ENCODE data around the gene ERP27.

Gene ERP27

DNA sequence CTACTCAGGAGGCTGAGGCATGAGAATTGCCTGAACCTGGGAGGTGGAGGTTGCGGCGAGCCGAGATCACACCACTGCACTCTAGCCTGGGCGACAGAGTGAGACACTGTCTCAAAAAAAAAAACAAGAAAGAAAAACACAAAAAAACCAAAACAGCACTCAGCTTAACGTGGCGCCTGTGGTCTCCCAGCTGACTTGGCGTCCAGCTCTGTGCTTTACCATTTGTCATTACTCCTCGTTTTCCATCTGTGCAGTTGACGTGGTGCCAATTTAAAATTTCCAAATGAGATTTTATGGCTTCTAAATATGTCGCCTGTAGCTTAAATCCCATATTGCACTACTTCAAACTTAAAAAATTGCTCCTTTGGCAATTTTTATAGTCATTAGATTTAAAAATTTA is 54.7 kb downstream of the ERP27 start:
- Histone ChIP-seq H3K9ac (ENCODE audit: low read length) (no peak overlapping the region), H3K27me3 (ENCODE audit: insufficient read depth, low read length) (no peaks in the 10 kb centered on the region), H3K36me3 (ENCODE audit: insufficient read depth, low read length) (no peaks in the 10 kb centered on the region), H3K79me2 (ENCODE audit: insufficient read depth, low read length) (no peaks in the 10 kb centered on the region), H3K4me3 (ENCODE audit: low read depth, low read length, poor library complexity, severe bottlenecking) (no peak overlapping the region), H3K9me2 (ENCODE audit: low read depth, low read length) (no peaks in the 10 kb centered on the region), H2AFZ (ENCODE audit: low read length) (no peak overlapping the region), H3K4me1 (ENCODE audit: insufficient read depth, low read length, severe bottlenecking) (peaks cover 39% of the 10 kb centered on the region), H3K4me2 (ENCODE audit: low read length) (no peak overlapping the region; the same call in 1 of the 2 replicates), H3K9me3 (ENCODE audit: low read length) (peaks cover 4% of the 10 kb centered on the region), H3F3A (ENCODE audit: insufficient read depth, low read length) (no peaks in the 10 kb centered on the region), H4K20me1 (ENCODE audit: insufficient read depth, low read length) (no peaks in the 10 kb centered on the region), H3K27ac (ENCODE audit: low read depth, low read length, poor library complexity, severe bottlenecking) (peak overlapping the region; percentile 62)
- no peak for TF ChIP-seq EZH2 (IDR thresholded peaks at IDR 0.05; ENCODE audit: borderline replicate concordance, low read length)
- TF ChIP-seq, protein P1, sequence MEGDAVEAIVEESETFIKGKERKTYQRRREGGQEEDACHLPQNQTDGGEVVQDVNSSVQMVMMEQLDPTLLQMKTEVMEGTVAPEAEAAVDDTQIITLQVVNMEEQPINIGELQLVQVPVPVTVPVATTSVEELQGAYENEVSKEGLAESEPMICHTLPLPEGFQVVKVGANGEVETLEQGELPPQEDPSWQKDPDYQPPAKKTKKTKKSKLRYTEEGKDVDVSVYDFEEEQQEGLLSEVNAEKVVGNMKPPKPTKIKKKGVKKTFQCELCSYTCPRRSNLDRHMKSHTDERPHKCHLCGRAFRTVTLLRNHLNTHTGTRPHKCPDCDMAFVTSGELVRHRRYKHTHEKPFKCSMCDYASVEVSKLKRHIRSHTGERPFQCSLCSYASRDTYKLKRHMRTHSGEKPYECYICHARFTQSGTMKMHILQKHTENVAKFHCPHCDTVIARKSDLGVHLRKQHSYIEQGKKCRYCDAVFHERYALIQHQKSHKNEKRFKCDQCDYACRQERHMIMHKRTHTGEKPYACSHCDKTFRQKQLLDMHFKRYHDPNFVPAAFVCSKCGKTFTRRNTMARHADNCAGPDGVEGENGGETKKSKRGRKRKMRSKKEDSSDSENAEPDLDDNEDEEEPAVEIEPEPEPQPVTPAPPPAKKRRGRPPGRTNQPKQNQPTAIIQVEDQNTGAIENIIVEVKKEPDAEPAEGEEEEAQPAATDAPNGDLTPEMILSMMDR (IDR thresholded peaks at IDR 0.05; ENCODE audit: low read length): no peak

DNA sequence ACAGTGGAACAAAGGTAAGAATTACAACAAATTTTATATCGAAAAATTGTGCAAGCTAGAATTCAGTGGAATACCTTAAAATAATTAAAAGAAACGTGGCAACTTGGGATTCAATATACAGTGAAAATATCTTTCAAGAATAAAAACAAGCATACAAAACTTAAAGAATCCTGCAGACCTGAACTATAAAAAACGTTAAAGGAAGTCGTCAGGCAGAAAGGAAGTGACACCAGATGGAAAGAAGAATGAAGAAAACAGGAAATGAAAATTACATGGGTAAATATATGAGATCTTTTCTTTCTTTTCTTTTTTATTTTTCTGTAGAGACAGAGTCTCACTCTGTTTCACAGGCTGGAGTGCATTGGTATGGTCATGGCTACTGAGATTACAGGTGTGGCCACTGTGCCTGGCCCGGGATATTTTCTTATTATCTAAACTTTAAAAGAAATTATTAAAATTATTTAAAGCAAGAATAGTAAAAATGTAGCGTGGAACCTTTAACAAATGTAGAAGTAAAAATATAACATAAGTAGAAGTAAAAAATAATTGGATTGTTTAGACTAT is 57.4 kb downstream of the ERP27 start:
- H3K9me2 ChIP-seq (ENCODE audit: low read depth, low read length): no peaks in the 10 kb centered on the region
- H3K4me3 ChIP-seq (ENCODE audit: low read depth, low read length, poor library complexity, severe bottlenecking): no peak overlapping the region
- H4K20me1 ChIP-seq (ENCODE audit: insufficient read depth, low read length): no peaks in the 10 kb centered on the region
- H3K79me2 ChIP-seq (ENCODE audit: insufficient read depth, low read length): no peaks in the 10 kb centered on the region
- no peaks in the 10 kb centered on the region for H3K27me3 ChIP-seq (ENCODE audit: insufficient read depth, low read length)
- H3K4me1 ChIP-seq (ENCODE audit: insufficient read depth, low read length, severe bottlenecking): peaks cover 35% of the 10 kb centered on the region
- H3K9ac ChIP-seq (ENCODE audit: low read length): no peak overlapping the region
- no peaks in the 10 kb centered on the region for H3F3A ChIP-seq (ENCODE audit: insufficient read depth, low read length)
- H3K27ac ChIP-seq (ENCODE audit: low read depth, low read length, poor library complexity, severe bottlenecking): peak overlapping the region; percentile 50
- H3K4me2 ChIP-seq (ENCODE audit: low read length): peak overlapping the region; percentile 12
- peaks cover 4% of the 10 kb centered on the region for H3K9me3 ChIP-seq (ENCODE audit: low read length)
- no peaks in the 10 kb centered on the region for H3K36me3 ChIP-seq (ENCODE audit: insufficient read depth, low read length)
- peak overlapping the region; percentile 31; the same call in 1 of the 2 replicates for H2AFZ ChIP-seq (ENCODE audit: low read length)
- TF ChIP-seq, protein P1 (IDR thresholded peaks at IDR 0.05; ENCODE audit: low read length): no peak
- TF ChIP-seq EZH2 (IDR thresholded peaks at IDR 0.05; ENCODE audit: borderline replicate concordance, low read length): no peak

- Histone ChIP-seq H3K9ac (ENCODE audit: low read length) (no peak overlapping the region), H4K20me1 (ENCODE audit: insufficient read depth, low read length) (no peaks in the 10 kb centered on the region), H3F3A (ENCODE audit: insufficient read depth, low read length) (no peaks in the 10 kb centered on the region), H3K27ac (ENCODE audit: low read depth, low read length, poor library complexity, severe bottlenecking) (no peak overlapping the region), H3K4me1 (ENCODE audit: insufficient read depth, low read length, severe bottlenecking) (peaks cover 25% of the 10 kb centered on the region), H3K27me3 (ENCODE audit: insufficient read depth, low read length) (no peaks in the 10 kb centered on the region), H3K9me3 (ENCODE audit: low read length) (peaks cover 4% of the 10 kb centered on the region), H3K9me2 (ENCODE audit: low read depth, low read length) (no peaks in the 10 kb centered on the region), H2AFZ (ENCODE audit: low read length) (no peak overlapping the region), H3K4me3 (ENCODE audit: low read depth, low read length, poor library complexity, severe bottlenecking) (no peak overlapping the region), H3K36me3 (ENCODE audit: insufficient read depth, low read length) (no peaks in the 10 kb centered on the region), H3K4me2 (ENCODE audit: low read length) (no peak overlapping the region), H3K79me2 (ENCODE audit: insufficient read depth, low read length) (no peaks in the 10 kb centered on the region)
- TF ChIP-seq EZH2 (IDR thresholded peaks at IDR 0.05; ENCODE audit: borderline replicate concordance, low read length): no peak
- TF ChIP-seq, protein P1 (IDR thresholded peaks at IDR 0.05; ENCODE audit: low read length): no peak
These were observed 59.0 kb downstream of the ERP27 start for GRCh38 chr12:14879222-14879933.

Data from OCI-LY1 (cell line).